ENCODE data around the gene BTBD19. TPM values are rescaled to one million over a fixed set of nuclear protein-coding genes. Genes with fewer than 3 reads are reported as not detected.
A peak's percentile ranks its signal among the peaks of the same experiment; 100 is the strongest.

The BTBD19 gene
- total and polyA plus RNA-seq, 9 of the 15 experiments (the other 6 are each of a cell fraction or from before 2014, with no cell fraction given) = 0.22 to 2.0 (median 0.95) TPM

- no peak for TF ChIP-seq ERF (CRISPR knock-in tag; IDR thresholded peaks at IDR 0.05)
- TF ChIP-seq, protein P1, sequence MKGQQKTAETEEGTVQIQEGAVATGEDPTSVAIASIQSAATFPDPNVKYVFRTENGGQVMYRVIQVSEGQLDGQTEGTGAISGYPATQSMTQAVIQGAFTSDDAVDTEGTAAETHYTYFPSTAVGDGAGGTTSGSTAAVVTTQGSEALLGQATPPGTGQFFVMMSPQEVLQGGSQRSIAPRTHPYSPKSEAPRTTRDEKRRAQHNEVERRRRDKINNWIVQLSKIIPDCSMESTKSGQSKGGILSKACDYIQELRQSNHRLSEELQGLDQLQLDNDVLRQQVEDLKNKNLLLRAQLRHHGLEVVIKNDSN (CRISPR knock-in tag; IDR thresholded peaks at IDR 0.05) = peak; percentile 38; the same call in 1 of the 2 replicates
- 0 out of 2 replicates have a peak, but pooled peaks have one; percentile 60 for TF ChIP-seq FOXP1 (CRISPR knock-in tag; IDR thresholded peaks at IDR 0.05)
- TF ChIP-seq MAFK (IDR thresholded peaks at IDR 0.05; ENCODE audit: low read length) = no peak
- no peak for TF ChIP-seq ZNF431 (CRISPR knock-in tag; IDR thresholded peaks at IDR 0.05)
- TF ChIP-seq SPI1 (IDR thresholded peaks at IDR 0.05; ENCODE audit: borderline replicate concordance, low read depth, low read length) = 0 out of 2 replicates have a peak, but pooled peaks have one; percentile 29
- TF ChIP-seq SIN3A (IDR thresholded peaks at IDR 0.05; ENCODE audit: borderline replicate concordance in 2 of 2, control insufficient read depth in 1 of 2, low read depth in 2 of 2, low read length in 2 of 2) = no peak
- peak; percentile 15; the same call in 1 of the 2 replicates for TF ChIP-seq TFAP4 (CRISPR knock-in tag; IDR thresholded peaks at IDR 0.05; ENCODE audit: borderline replicate concordance)
- TF ChIP-seq CEBPB (tag; IDR thresholded peaks at IDR 0.05) = no peak
- no peak for TF ChIP-seq AFF1 (IDR thresholded peaks at IDR 0.05; ENCODE audit: low read depth in 1 of 2, partially characterized antibody in 2 of 2)
- no peak for TF ChIP-seq TEAD4 (IDR thresholded peaks at IDR 0.05; ENCODE audit: low read length)
- TF ChIP-seq TEAD4 (CRISPR knock-in tag; IDR thresholded peaks at IDR 0.05; ENCODE audit: borderline replicate concordance) = peak; percentile 65; the same call in 1 of the 2 replicates
- TF ChIP-seq, protein P2, sequence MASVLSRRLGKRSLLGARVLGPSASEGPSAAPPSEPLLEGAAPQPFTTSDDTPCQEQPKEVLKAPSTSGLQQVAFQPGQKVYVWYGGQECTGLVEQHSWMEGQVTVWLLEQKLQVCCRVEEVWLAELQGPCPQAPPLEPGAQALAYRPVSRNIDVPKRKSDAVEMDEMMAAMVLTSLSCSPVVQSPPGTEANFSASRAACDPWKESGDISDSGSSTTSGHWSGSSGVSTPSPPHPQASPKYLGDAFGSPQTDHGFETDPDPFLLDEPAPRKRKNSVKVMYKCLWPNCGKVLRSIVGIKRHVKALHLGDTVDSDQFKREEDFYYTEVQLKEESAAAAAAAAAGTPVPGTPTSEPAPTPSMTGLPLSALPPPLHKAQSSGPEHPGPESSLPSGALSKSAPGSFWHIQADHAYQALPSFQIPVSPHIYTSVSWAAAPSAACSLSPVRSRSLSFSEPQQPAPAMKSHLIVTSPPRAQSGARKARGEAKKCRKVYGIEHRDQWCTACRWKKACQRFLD (CRISPR knock-in tag; IDR thresholded peaks at IDR 0.05) = 0 out of 2 replicates have a peak, but pooled peaks have one; percentile 20
- TF ChIP-seq ZNF197 (CRISPR knock-in tag; IDR thresholded peaks at IDR 0.05; ENCODE audit: low read depth) = no peak
- peak; percentile 8; the same call in 1 of the 2 replicates for TF ChIP-seq CHD2 (IDR thresholded peaks at IDR 0.05; ENCODE audit: low read depth, low read length)
- no peak for TF ChIP-seq ZFP30 (CRISPR knock-in tag; IDR thresholded peaks at IDR 0.05; ENCODE audit: borderline replicate concordance)
- no peak for TF ChIP-seq CTCFL (IDR thresholded peaks at IDR 0.05; ENCODE audit: borderline replicate concordance, insufficient read depth, low read depth, low read length, poor library complexity, severe bottlenecking)
Observed at GRCh38 chr1:44777969-44778635, 30.2 kb upstream of the BTBD19 start (continued).

Measured in K562 (cell line).